Midbrain (tissue), 1 donor: ENCODE results near the gene RNF123.
"Not testable (repeated sequence)": the region's sequence is repeated elsewhere in the genome, so short reads cannot be mapped to it uniquely, and the experiment has no call there.

Source experiments
- DNase-seq: peaks from one replicate; lab custom pipeline; 2025; lab: John Stamatoyannopoulos, UW

Gene RNF123

DNA sequence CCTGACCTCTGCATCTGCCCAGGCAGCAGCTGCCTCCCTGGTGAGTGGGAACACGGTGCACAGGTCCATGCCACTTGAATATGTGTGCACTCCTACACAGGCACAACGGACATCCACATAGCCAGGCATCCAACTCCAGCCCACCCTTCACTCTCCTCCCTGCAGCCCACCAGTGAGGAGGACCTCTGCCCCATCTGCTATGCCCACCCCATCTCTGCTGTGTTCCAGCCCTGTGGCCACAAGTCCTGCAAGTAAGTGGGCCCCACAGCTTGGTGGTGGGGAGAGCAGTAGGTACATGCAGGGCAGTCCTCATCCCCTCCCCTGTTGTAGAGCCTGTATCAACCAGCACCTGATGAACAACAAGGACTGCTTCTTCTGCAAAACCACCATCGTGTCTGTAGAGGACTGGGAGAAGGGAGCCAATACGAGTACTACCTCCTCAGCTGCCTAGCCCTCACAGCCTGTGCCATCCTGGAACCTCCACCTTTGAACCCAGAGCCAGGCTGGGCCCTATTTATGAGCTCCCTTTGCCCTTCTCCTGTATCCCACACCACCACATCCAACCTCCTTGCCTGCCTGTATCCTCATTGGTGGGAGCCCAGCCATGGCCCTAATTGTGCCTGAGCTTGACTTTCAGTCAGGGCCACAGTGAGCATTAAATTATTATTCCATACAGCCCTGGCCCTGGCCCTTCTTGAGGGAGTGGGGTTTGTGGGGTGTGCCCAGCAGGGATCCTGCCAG, 31.7 kb downstream of the RNF123 start:
- no peak for DNase-seq

DNA sequence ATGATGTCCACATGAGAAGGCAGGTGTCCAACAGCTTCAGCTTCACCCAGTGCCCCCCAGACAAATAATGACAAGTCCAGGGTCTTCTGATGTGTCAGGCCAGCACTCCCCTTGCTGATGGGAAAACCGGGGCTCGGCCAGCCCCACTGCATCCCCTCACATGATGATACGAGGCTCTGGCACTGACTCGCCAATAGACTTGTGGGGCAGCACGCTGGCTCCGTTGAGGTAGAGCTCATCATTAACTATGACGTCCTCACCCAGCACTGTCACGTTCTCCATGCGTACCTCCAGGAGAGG, 32.2 kb downstream of the RNF123 start:
- DNase-seq: no peak

DNA sequence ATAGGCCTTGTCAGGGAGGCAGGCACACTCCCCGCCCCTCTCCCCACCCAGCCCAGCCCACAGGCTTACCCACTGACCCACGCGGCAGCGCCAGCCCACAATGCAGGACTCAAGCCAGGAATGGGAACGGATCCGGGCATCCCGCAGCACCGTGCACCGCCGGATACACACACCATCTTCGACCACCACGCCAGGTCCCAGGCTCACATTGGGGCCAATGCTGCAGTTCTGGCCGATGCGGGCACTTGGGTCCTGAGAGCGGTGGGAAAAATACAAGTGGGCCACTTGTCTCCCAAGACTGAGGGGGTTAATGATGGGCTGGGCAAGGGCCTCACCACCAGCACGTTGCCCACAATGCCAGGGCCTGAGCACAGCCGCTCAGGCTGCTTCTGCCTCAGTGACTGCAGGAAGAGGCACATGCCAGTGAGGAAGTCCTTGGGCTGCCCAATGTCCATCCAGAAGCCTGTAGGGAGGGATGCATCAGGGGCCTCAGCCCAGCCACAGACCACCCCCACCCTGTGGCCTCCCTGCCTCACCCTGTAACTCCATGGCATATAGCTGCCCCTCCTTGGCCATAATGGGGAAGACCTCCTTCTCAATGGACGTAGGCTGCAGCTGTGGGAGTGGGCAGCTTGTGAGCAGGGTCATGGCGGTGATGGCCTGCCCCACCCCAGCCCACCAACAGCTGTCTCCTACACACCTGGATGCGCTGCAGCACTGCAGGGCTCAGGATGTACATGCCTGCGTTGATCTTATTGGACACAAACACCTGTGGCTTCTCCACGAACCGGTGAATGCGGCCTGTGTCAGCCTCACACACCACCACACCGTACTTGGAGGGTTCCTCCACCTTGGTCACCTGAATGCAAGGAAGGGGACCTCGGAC, 32.8 kb downstream of the RNF123 start:
- no peak for DNase-seq

DNA sequence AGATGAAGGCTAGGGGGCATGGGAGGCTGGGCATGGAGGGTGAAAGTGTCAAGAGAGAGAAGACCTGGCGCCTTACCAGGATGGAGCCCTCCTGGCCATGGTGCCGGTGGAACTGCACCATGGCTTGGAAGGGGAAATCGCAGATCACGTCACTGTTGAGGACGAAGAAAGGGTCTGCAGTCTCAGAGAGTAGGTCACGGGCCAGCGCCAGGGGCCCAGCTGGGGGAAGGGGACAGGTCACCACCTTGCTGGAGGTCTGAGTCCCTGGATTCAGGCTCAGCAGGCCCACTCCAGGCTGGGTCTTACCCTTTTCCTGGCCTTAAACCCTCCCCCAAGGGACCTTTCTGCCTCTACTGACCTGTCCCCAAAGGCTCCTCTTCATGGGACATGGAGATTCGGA, 33.5 kb downstream of the RNF123 start:
- no peak for DNase-seq

DNA sequence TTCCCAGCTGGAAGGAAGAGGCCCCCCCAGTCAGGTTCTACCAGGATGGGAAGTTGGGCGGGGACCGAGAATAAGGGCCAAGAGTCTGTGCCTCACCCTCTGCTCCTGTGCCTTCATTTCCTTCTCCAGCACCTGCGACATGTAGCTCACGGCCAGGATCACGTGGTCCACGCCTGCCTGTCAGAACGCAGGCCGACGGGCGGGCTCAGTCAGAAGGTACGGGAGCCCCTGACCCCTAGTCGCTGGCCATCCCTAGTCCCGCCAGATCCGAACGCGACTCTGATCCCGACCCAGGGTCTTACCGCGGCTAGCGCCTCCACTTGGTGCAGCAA, 33.9 kb downstream of the RNF123 start:
- DNase-seq: no peak

DNA sequence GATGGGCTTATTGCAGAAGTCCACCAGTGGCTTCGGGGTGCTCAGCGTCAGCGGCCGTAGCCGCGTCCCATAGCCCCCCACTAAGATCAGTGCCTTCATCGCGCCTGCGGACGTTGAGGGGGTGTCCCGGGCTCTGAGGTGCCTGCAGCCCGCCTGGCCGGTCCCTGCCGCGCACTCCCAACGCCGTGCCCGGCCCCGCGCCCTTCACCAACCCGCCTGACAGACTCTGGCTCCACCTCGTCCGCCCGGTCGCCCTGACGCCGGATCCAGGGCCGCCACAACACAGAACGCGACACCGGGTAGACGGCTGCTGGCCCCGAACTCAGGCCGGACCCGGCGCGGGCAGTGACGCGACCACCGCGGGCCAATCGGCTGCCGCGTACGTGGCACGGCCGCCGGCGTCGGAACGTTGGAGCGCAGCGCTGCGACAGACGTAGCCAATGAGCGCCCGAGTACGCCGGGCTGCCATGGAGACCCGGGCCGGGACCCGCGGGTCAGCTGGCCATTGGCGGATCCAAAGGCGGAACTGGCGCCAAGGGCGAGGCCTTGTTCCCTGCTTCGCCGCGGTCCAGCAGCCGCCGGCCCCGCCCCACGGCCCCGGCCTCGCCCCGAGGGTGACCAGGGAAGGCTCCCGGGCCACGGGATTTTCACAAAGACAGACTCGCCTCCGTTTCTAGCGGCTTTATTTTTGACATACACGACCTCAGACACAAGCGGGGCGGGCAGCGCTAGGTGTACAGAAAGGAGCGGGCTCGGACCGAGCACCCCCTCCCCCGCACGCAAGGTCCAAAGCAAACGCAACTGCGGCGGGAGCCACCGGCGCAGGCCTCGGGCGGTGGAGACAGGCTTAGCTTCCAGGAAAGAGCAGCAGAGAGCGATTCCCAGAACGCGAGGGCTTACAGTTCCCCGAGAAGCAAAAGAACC, 34.5 kb downstream of the RNF123 start, which contains the start of gene GMPPB:
Gene GMPPB, minus strand, starts transcription at position 324 of the 924 bp plus-strand sequence. Its CDS starts 225 bp downstream, at position 99.
- peak; percentile 97 for DNase-seq

DNA sequence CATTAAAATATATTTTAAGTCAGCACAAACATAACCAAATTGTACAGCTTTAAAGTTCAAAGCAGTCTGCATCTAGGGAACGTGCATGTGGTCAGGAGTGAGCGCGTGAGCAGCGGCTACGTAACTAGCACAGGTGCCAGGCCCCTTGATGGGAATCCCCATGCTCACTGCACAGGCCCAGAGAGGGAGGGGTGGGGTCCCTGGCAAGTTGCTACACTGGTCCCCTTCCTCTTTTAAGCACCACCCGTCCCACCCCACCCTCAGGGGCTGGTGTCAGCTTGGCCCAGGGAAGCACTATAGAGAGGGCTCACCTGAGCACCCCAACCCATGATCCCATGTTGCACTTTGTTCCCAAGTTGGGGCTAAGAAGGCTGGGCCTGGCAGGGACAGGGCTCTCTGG, 35.2 kb downstream of the RNF123 start:
- no peak for DNase-seq

DNA sequence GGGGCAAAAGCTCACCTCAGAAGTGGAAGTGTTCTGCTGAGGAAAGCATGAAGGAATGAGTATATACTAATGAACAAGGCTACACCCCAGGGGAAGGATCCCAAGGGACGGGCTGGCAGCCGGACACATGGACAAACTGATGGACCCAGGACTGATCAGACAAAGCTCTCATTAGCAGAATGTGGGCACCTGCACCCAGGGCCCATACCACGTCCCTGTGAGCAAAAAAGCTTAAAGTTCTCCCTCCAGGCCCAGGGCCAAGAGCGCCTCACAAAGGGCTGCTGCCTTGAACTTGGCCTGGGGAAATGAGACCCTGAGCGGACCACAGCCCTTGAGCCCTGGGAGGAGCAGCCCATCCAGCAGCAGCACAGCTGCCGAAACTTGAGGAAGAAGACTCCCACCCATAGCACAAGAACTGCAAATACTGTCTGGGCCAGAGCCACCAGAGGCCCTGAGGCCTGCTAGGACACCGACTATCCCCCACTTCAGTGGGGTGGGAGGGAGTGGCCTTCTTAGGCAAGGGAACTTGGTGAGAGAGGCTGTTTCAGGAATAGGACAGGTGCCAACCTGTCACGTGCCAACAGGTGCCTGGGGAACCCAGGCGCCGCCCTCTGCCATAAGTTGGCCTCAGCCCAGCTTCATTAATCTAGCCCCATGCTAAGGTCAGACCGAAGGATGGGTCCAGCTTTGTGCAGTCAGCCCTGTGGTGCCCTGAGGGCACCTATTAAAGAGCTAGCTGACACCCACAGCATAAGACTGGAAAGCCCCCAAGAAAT, 36.7 kb downstream of the RNF123 start:
- DNase-seq: no peak

DNA sequence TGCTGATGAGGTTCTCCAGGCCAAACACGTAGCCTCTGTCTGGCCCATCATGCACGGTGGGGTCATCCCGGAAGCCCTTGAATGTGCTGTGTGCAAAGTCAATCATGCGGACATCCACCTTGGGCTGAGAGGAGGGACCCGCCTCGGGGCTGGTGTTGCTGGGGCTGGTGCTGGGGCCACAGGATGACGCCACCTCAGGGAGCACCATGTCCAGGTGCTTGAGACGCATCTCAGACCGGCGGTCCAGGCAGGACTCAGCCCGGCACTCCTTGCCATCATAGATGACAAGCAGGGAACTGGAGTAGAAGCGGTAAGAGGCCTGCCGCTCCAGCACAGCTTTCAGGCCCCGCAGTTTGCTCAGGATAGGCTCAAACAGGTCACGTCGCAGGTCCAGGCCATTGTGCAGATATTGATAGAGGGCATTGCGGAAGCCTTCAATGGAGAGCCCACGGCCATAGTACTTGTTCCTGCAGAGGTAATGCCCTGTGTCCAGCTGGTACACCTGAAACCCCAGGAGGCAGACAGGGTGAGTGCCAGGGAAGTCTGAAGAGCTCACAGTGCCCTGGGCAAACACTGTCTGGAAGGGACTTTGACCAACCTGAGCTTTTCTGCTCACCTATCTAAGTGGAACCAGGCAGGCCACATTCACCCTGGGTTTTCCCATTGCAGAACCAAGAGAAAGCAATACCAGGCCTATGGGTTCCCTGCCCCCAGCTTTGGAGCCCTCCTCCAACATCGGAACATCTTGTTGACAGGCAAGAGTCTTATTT, 38.0 kb downstream of the RNF123 start:
- no peak for DNase-seq

DNA sequence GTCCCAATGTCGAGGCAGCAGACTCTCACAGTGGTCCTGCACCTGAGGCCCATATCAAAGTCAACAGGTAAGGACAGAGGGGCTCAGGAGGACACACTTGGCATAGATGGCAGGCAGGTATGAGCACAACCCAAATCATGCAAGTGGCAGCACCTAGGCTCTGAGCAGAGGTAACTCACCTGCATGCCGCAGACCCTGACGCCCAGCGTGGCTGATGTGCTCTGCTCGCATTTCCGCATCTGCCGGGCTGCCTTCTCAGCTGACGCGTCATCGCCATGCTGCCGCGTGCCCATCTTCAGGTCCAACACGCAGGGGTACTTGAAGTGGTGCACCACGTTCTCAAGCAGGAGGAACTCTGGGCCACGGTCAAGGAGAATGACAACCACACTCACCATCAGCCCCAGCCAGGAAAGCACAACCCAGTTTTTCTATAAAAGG, 38.6 kb downstream of the RNF123 start:
- DNase-seq: no peak

DNA sequence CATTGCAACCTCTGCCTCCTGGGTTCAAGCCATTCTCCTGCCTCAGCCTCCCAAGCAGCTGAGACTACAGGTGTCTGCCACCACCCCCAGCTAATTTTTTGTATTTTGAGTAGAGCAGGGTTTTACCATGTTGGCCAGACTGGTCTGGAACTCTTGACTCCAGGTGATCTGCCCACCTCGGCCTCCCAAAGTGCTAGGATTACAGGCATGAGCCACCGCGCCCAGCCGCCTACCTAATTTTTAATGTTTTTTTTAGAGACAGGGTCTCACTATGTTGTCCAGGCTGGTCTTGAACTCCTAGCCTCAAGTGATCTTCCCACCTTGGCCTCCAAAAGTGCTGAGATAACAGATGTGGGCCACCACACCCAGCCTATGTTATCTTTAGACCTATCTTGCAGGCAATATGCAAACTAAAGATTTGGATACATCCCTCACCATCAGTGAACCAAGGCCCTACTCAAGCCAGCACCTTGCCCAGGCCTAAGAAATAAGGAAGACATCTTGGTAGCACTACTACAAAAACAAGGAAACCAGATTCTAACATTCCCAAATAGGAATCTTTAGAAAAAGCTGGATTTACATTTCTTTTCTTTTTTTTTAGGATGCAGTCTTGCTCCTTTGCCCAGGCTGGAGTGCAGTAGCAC, 40.7 kb downstream of the RNF123 start:
- no peak for DNase-seq

DNA sequence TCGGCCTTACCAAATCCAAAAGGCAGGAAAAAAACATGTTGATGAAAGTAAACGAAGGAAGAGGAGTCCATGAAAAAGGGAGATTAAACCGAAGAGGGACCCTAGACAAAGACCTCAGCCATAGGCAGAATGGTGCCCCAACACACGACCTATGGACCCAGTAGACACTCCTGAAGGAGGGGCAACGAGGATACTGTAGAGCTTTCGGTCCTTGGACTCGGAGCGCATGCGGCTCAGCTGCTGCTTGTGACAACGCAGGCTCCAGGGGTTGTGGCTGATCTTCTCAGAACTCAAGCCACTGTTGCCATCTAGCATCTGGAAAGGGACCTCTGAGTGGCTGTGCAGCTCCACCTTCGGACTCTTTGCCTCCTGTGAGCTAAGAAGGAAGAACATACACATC, 43.2 kb downstream of the RNF123 start:
- DNase-seq: no peak

DNA sequence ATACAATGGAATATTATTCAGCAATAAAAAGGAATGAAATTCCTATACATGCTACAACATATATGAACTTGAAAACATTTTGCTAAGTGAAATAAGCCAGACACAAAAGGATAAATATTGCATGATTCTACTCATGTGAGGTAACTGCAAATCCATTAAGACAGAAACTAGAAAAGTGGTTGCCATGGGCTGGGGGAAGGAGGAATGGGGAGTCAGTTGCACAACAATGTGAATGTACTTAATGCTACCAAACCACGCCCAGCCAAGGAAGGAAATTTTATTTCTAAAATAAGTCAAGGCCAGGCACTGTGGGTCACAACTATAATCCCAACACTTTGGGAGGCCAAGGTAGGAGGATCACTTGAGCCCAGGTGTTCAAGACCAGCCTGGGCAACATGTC, 44.2 kb downstream of the RNF123 start:
- no peak for DNase-seq

DNA sequence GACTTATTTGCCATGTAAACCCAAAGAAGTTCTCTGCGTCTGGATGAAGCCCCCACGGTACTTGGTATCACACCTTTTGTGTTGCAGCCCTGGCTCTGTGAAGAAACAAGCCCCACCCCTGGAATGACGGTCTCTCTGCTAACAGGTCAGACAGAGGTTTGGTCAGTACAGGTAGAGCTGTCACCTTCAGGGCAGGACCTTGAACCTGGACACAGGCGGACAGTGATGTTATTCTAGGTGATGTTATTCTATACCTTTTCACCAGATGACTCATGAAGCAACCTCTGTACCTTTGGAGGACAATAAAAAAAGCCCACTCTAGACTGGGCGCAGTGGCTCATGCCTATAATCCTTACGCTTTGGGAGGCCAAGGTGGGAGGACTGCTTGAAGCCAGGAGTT, 45.4 kb downstream of the RNF123 start:
- DNase-seq: no peak

DNA sequence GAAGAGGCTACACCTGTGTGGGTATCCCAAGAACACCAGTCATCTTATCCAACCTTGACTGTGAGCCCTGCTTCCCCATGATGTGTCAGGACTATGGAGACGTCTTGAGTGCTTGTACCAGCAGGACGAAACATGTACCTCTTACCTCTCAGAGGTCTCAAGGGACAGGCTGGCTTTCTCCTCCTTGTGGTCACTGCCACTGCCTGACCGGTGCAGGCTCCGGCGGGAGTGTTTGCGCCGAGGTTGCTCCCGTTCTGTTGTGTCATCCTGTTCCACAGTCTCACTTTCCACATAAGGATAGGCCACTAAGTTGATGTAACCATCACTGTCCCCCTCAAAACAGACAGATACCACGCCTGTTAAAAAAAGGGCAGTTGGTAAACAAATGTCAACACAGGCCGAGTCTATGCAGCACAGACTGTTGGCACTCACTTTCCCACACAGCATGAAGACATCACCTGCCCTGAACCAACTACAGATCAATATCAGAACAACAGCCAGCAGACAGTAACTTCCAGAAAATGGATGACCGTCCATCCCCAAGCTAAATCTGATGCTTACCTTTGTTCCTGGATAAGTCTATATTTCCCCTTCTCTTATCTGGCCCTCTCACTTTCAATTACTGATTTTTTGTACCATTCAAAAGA, 48.8 kb downstream of the RNF123 start:
- no peak for DNase-seq

DNA sequence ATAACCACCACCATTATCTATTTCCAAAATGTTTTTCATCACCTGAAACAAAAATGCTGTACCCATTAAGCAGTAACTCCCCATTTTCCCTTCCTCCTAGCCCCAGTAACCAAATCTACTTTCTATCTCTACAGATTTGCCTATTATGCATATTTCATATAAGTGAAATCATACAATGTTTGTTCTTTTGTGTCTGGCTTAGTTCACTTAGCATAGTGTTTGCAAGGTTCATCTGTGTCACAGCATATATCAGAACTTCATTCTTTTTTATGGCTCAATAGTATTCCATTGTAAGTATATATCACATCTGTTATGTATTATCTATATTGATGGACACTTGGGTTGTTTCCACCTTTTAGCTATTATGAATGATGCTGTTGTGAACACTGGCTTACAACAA, 51.1 kb downstream of the RNF123 start:
- no peak for DNase-seq

DNA sequence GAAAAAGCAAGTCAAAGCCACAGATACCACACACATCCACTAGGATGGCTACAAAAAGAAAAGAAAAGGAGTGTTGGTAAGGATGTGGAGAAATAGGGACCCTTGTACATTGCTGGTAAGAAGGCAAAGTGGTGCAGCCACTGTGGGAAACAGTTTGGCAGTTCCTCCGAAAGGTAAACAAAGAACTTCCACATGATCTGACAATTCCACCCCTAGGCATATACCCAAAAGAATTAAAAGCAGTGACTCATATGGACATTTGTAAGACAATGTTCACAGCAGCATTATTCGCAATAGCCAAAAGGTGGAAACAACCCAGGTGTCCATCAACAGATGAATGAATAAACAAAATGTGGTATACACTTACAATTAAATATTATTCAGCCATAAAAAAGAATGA, 56.6 kb downstream of the RNF123 start:
- DNase-seq: no peak

DNA sequence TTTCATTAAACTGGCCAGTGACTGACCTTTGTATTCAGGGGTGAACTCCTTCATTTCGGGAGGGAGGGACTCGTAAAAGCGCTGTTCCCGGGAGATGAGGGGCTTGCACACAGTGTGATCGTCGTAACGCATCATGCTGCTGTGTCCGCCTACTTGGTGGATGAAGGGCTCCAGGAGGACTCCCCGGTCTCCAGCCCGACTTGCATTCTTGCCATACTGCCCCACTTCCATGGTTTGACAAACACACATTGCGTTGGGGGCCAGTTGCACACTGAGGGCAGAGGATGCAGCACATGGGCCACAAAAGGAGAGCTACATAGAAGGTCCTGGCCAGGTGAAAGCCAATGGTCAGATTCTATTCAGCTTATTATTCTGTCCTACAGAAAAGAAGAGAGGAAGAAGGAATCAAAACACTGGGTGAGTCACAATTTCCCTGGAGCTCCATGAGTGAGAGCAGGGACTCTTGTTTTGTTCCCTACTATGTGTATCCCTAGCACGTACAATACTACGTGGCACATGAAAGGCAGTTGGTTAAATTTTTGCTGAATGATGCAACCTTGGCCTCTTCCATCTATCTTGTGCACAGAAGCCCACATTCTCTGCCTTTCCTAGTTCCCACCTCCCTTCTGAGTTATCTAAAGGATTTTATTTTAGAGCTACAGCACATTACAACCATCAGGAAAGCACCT, 58.6 kb downstream of the RNF123 start:
- DNase-seq: no peak

DNA sequence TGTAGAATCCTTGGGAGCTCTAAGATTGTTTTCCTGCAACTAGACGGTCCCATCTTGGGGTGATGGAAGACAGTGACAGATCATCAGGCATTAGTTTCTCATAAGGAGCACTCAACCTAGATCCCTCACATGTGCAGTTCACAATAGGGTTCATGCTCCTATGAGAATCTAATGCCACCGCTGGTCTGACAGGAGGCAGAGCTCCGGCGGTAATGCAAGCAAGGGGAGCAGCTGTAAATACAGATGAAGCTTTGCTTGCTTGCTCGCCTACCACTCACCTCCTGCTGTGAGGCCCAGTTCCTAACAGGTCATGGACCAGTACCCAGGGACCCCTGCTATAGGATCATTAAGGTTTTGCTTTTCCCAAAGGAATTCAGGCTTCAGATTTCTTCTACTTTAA, 59.5 kb downstream of the RNF123 start:
- not testable (repeated sequence) for DNase-seq
